SK-N-SH (cell line): ENCODE measurements around the gene CAMK2B.

Source experiments
- CTCF ChIP-seq: fragments of 200-600 bp; sonication (generic); IDR thresholded peaks from 2 replicates; pipeline ENCODE4 v1.6.1; 2017; ENCODE audit warnings: antibody characterized with exemption, mild to moderate bottlenecking, moderate library complexity
- GATA2 ChIP-seq: sonication (generic); formaldehyde crosslinking; IDR thresholded peaks from 2 replicates; pipeline ENCODE4 v1.5.0; 2020; ENCODE audit warnings: mild to moderate bottlenecking, missing genetic modification reagents
- JUND ChIP-seq: IDR thresholded peaks from 2 replicates; pipeline ENCODE4 v1.4.0; 2012
- NFIC ChIP-seq: IDR thresholded peaks from 2 replicates; pipeline ENCODE4 v1.4.0; 2012; ENCODE audit warnings: borderline replicate concordance
- TEAD4 ChIP-seq: IDR thresholded peaks from 2 replicates; pipeline ENCODE4 v1.4.0; 2012; ENCODE audit warnings: mild to moderate bottlenecking, borderline replicate concordance; ENCODE audit not compliant: insufficient read depth
- YY1 ChIP-seq: IDR thresholded peaks from 2 replicates; pipeline ENCODE4 v1.4.0; 2012; ENCODE audit warnings: low read depth, mild to moderate bottlenecking

- TF ChIP-seq TEAD4: no peak
- no peak for TF ChIP-seq CTCF
- no peak for TF ChIP-seq JUND
- TF ChIP-seq NFIC: no peak
- TF ChIP-seq GATA2 (CRISPR knock-in tag): no peak
- TF ChIP-seq YY1: no peak
These were observed 129.5 kb downstream of the CAMK2B start for GRCh38 chr7:44195889-44196288.
